HS-5 (cell line): ENCODE measurements around the gene WNT4.

Experiments
- DNase-seq: peaks from one replicate; pipeline ENCODE4 v3.0.0-alpha.2; 2012; ENCODE audit warnings: low read depth

The WNT4 gene

DNA sequence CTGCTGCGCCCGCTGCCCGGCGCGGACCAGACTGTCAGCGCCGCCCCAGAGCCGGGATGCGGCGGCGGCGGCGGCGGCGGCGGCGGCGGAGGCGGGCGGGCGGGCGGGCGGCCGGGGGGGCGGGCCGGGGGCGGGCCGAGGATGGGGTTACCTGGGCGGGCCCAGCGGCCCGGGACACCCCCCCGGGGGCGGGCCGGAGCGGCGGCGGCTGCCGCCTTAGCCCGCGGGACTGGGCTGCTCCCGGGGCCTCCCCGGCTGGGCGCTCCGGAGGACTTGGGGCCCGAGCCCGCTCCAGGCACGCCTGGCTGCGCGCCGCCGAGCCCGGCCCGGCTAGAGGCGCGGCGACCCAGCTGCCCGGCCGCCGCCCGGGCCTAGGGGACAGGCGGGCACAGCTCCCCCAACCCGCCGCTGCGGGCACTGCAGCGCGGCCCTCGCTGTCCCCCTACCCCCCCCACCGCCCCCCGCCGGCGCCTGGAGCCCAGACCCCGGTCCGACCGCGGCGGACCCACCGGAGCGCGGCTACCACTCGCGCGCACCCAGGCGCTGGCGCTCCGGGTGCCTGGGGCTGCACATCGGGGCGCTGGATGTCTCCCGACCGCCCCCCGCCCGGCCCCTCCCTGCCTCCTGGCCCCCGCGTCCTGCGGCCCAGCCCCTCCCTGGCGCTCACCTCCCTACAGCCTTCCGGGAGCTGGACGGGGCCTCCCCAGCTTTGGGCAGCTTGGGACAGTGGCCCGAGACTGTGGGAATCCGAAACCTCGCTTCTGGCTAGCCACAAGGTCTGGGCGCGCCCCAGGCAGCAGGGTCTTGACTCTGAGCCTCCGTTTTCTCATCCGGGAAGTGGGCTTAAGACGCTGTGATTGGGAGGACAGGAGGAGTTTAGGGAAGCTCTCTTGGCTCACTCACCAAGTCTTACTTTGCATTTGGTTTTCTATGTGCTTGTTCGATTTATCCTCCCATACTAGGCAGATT lies at the start of gene WNT4:
WNT4 (minus strand) TSS at position 33 of the 969 bp plus-strand sequence. CDS start 175 bp downstream, outside the sequence.
- no peak for DNase-seq

DNA sequence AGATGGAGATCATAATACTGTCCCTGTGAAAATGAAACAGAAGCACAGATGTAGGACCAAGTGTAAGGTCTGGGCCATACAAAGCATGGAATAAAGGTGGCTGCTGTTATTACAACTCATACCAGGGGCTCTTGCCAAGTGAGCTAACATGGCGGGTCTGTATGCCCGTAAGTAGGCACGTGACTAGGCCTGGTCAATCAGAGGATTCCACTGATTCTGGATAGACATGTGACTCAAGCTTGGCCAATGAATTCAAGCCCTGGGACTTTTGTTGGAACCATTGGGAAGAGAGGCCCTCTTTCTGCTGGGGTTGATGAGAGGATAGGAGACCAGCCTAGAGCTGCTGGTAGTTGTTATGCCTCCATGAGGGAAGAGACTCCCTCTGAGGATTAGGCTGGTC lies 47.8 kb upstream of the WNT4 start:
- no peak for DNase-seq

GRCh38 chr1:22190251-22190650 lies 47.4 kb upstream of the WNT4 start:
- no peak for DNase-seq

- DNase-seq: no peak
Measured at GRCh38 chr1:22189619-22190018, 46.7 kb upstream of the WNT4 start.

DNA sequence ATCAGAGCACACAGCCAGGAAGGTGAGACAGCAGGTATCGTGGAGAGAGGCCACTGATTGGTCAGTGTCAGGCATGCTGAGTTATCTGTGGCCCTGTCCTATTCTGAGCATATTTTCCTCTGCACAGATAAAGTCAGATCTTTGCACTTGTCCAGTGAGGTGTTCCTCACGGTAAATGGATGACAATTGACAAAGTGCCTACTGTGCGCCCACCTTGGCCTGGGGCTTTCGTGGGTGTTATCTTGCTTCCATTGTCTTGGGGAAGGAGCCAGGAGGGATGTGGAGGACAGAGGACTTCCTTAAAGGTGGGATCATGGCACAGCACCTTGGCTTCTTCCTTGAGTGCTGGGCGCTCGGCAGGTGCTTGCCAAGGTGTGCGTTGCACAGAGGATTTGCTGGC lies 46.0 kb upstream of the WNT4 start:
- no peak for DNase-seq

- no peak for DNase-seq
Measured at GRCh38 chr1:22188436-22188835, 45.5 kb upstream of the WNT4 start.

GRCh38 chr1:22186311-22186710 lies 43.4 kb upstream of the WNT4 start:
- no peak for DNase-seq

DNA sequence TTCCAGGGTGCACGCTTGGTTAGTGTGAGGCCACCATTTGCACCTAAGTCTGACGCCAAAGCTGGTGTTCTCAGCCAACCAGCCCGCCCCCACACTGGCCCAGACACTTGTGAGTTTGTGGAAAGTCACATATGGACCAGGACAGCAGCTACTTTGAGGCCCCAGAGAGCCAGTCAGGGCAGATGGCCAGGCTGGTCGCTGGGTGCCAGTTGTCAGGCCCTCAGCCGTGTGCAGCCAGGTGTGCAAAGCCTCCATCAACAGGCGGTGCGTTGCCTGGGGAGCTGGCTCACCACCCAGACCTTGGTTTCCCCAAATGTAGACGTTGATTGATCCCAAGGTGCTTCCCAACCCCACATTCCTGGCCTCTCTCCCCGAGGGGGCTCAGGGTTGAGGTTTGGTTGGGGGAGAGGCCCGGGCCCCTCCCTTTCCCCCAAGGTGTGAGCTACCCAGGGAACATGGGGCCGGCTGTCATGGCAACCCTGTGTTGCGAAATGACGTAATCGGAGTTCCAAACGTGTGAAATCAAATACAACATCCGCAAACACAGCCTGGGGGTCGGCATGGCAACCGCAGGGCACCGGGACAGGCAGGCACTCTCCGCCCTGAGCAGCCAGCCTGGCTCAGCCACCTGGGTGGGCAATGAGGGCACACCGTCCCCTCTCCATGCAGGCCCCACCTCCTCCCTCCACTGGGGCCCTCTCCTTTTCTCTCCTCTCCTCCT lies 42.2 kb upstream of the WNT4 start:
- DNase-seq: no peak

GRCh38 chr1:22184454-22184853 lies 41.6 kb upstream of the WNT4 start:
- no peak for DNase-seq

DNA sequence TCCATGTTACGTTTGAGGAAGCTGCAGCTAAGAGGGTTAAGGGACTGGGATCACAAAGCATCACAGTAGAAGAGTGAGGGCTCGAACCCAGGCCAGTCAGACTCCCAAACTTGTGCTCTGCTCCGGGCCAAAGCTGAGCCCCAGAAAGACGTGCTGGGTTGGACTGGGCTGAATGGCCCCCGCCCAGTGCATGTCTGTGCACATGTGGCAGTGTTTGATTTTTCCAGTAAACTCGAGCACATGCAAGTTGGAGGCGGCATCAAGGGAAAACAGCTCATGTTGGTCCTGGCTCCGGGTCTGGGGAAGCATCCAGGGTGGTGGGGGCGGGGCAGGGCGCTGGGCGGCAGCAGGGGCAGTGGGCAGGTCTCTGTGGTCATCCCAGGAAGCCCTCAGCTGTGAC lies 39.8 kb upstream of the WNT4 start:
- DNase-seq: no peak

- DNase-seq: no peak
Measured at GRCh38 chr1:22179197-22179803, 36.4 kb upstream of the WNT4 start.

- DNase-seq: no peak
Measured at GRCh38 chr1:22177354-22178003, 34.6 kb upstream of the WNT4 start.

DNA sequence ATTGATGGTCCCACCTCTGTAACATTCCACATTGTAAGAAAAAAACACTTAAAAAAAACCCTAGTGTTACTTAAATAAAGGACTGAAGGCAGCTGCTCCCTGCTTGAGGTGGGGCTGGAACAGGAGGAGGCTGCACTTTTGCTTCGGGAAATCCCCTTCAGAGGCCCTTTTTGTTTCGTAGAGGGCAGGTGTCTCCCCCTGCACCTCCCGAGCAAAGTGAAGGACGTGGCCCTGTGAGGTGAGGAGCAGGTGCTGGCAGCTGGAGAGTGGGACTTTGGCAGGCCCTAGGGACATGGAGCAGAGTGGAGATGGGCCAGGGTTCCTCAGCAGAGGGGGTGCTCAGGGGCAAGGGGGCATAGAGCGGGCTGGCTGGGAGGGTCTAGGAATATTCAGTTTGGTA lies 33.4 kb upstream of the WNT4 start:
- no peak for DNase-seq

DNA sequence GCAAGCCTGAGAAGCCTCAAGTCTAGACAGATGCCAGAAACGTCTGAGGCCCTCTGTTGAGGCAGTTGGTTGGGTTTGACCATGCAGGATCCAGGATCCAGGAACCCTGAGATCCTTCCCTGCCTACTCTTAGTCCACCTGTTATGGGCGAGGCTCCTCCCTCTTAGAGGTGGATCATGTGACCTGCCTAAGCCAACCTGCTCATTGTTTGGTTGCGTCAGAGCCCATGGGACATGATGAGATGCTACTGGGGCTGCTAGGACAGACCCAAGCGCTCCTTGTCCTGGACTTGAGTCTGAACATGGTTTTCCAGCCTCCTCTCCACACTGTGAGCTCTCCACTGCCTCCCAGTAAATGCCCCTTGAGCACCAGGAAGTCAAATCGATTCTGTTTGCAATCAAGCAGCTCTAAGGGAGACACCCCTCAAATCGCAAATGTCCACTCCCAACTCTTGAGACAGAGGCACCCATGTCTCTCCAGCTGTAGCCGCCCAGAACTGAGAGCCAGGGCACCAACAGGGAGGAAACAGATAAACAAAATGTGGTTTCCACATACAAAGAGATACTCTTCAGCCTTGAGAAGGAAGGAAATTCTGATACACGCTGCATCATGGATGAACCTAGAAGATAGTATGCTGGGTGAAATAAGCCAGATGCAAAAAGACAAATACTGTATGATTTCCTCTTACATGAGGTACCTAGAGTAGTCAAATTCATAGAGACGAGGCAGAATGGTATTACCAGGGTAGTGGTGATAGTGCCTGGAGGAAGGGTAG lies 31.7 kb upstream of the WNT4 start:
- no peak for DNase-seq

DNA sequence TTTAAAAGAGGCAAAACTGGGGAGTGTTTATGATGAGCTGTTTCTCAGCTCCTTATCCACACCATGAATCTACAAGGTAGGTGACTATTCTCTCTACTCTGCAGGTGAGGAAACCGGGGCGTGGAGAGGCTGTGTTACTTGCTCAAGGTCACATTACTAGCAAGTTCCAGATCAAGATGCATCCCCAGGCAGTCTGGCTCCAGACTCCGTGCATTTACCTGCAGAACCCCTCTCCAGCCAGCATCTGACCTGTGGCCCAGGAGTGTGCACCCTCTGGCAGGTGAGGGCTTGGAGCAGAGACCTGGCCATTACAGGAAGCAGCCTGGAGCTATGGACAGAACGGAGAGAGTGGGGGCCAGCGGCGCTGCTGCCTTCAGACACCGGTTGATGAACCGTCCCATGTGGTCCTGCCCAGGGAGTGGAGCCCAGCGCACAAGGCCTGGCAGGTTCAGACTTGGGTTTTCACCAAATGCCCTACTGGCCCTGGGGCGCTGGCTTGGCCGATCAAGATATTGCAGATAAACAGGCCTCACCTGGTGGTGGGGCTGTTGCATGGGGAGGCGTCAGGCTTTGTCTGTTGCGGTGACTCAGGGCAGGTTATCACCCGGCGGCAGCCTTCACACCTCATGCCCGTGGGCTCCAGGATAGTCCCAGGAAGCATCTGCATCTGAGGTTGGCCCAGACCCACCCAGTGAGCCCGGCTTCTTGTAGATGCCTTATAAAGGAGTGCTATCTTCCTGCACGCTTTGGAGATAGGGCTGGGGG lies 29.2 kb upstream of the WNT4 start:
- no peak for DNase-seq

GRCh38 chr1:22169816-22170215 lies 26.9 kb upstream of the WNT4 start:
- no peak for DNase-seq

GRCh38 chr1:22168412-22168973 lies 25.6 kb upstream of the WNT4 start:
- DNase-seq: no peak

GRCh38 chr1:22166439-22166838 lies 23.5 kb upstream of the WNT4 start:
- DNase-seq: no peak

GRCh38 chr1:22164841-22165808 lies 22.2 kb upstream of the WNT4 start:
- no peak for DNase-seq
